ENCODE measurements around the gene ANO4. TPM values are rescaled to one million over a fixed set of nuclear protein-coding genes. Genes with fewer than 3 reads are reported as not detected.
"Not testable (repeated sequence)": the region's sequence is repeated elsewhere in the genome, so short reads cannot be mapped to it uniquely, and the experiment has no call there.

Gene ANO4
- total RNA-seq, 1 donor from 2014 or later: not detected

DNA sequence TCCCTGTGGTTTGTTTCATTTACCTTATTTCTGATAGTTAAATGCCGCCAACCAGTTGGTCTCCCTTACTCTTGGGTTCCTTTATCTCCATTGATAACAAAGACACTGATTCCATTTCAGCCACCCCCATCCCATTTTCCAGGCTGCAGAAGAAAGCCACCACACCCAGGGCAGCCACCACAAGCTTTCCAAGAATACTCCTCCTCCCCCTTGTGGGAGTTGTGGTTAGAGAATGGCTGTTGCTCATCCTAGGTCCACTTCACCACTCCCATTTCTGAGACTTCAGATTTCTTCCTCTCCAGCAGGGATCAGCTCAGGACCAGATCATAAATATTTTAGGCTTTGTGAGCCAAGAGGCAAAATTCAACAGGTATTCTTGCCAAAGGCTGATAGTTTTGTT, 73.9 kb downstream of the ANO4 start:
- intact Hi-C loops (cut with micrococcal nuclease): no loop called here

- intact Hi-C loops (cut with micrococcal nuclease): no loop called here
Observed at GRCh38 chr12:100871195-100871734, 76.7 kb downstream of the ANO4 start.

DNA sequence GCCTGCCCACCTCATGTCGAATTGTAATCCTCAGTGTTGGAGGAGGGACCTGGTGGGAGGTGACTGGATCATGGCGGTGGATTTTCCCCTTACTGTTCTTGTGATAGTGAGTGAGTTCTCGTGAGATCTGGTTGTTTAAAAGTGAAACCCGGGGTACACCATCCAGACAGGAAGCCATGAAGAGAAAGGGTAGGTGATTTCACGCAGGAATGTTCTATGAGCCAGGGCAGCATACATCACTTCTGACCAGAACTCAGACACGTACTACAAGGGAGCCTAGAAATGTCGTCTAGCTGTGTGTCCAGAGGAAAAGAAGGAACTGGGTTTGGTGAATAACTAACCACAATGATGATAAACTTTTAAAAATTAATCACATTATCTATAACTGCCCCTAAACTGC, 80.6 kb downstream of the ANO4 start:
- intact Hi-C loops (cut with micrococcal nuclease): no loop called here

DNA sequence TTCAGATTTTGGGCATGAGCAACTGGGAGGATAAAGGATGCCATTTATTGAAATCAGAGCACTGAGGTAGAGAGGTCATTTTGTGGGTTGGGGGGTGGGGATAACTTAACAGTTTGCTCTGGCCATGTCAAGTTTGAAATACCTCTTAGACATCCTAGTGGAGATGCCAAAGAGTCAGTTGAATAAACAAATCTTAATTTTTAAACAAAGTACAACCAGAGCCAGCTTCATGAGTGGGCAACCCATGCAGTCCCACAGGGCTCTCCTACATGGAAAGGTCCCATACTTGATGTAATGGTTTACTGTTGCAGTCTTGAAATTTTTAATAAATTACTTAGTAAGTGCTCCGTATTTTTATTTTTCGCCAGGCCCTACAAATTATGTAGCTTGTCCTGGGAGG, 81.2 kb downstream of the ANO4 start:
- intact Hi-C loops (cut with micrococcal nuclease): no loop called here

DNA sequence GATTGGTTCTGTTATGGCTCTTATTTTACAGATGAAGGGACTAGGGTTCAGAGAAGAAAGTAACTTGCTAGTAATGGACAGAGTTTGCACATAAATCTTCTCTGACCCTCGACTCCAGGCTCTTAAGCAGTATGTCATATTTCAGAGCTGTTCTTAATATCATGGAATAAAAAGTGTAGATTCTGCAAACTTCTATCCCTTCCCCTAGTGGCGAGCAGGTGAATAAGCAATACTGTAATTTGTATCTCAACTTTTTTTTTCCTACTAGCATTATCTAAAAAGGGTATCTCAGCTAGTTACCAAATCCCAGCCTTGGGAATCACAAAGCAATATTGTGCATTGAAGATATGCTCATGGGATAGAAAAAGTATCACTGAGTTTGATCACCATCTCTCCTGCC, 83.2 kb downstream of the ANO4 start:
- intact Hi-C loops (cut with micrococcal nuclease): no loop called here

DNA sequence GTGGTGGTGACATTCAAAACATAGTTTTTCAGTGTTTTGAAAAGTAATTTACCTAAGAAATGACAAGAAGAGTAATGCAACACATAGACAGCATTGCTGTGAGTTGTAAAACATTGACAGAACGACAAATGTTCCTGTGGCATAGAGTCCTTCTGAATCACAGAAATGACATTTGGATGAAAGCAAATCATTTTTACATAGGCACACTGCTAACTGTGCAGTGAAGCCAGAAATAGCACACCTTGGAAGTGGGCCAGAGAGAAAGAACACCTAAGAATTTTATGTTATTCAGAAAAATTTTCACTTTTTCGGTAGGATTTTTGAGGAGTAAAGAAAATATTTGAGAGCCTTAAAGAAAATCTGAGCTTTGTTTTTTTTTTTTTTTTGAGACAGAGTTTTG, 100.6 kb downstream of the ANO4 start:
- intact Hi-C loops (cut with micrococcal nuclease): no loop called here

- intact Hi-C loops (cut with micrococcal nuclease): no loop called here
Observed at GRCh38 chr12:100896192-100896591, 101.6 kb downstream of the ANO4 start.

DNA sequence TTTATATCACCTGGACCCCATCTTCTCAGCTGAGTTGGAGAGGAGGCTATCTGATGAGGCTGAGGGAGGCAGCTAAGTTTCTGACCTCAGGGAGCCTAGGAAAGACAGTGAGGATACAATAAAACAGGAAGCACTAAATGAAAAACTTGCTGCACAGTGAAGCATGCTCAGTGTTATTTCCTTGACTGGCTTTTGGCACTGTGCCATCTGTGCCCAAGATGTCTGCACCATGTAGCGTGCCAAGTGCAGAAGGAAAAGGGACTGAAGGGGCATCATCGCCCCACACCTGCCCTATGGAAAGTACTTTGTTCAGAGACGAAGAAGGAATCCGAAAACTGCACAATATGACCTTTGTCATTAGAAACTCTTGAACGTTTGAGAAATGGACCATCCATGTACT, 102.7 kb downstream of the ANO4 start:
- intact Hi-C loops (cut with micrococcal nuclease): no loop called here

DNA sequence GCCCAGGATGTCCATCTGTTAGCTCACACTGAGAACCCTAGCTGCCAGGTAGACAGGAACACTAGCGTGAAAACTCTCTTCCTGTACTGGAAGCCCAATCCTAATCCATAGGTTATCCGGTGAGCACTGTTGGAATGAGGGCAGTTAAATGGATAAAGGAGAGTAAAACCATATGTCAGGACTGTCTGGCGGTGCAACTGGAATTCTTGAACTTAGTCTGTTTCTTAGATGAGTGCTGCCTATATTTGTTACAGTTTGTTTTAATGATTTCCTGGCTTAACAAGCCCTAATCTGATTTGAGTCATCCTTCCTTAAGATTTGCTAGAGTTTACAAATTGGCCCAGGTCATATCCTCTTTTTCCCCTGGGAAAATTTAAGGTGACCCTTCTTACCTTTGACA, 104.7 kb downstream of the ANO4 start:
- intact Hi-C loops (cut with micrococcal nuclease): no loop called here

DNA sequence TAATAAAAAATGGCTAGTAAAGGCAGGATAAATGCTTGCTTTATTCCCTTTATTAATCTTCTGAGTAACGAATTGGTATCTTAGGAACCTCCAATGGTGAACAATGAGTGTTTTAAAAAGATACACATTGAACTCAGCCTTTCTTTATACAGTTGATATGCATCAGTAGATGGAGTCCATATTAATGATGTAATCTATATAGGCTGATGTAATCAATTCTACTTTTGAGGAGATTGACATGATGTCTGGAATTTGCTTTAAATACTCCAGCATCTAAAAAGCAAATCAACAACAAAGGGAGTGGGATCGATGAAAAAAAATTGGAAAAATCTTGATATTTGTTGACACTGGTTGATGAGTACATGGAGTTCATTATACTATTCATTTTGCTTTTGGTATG, 106.2 kb downstream of the ANO4 start:
- intact Hi-C loops (cut with micrococcal nuclease): no loop called here

- intact Hi-C loops (cut with micrococcal nuclease): no loop called here
Observed at GRCh38 chr12:100901266-100901665, 106.7 kb downstream of the ANO4 start.

DNA sequence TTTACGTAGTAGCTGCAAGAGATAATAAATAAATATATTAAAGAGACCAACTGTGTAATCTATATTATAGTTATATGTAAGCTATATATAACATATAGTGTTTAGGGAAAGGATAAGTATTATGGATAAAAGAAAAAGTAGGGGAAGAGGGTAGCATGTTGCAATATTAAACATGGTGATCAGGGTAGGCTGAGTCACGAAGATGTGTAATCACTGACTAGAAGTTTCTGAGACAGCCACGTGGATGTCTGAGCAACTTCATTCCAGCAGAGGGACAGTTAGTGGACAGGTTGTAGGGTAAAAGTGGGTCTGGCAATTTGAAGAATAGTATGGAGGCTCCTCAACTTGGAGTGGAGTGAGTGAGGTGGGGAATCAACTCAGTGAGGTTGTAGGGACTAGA, 109.7 kb downstream of the ANO4 start:
- intact Hi-C loops (cut with micrococcal nuclease): no loop called here

- intact Hi-C loops (cut with micrococcal nuclease): no loop called here
Observed at GRCh38 chr12:100908501-100908900, 113.9 kb downstream of the ANO4 start.

DNA sequence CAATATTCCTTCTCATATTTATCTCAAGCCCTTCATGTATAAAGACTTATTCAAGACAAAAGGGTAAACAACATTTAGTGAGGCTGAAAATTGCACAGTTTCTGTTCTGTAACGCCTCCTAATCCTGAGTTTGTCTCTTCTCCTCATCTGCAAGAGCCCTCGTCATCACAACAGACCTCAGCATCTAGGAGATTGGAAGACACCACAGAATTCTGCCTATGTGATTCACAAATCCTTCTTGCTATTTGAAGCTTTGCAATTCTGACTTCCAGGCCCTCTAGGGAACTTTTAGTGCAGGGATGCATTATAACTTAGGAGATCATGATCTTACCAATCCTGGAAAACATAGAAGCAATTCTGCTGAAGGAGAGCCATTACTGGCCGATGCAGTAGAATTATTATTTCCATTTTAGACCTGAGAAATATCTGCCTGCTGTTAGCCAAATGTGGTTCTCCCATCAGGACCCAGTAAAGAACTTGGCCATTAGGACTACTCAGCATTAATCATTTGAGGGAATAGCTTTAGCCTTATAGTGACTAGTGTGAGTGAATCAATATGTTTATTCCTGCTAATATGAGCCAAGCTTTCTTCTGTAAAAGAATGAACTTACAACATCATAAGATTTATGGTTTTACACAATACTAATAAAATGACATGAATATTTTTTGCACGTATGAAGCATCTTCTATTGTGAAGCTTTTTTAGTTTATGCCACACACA, 119.5 kb downstream of the ANO4 start:
- intact Hi-C loops (cut with micrococcal nuclease): no loop called here

DNA sequence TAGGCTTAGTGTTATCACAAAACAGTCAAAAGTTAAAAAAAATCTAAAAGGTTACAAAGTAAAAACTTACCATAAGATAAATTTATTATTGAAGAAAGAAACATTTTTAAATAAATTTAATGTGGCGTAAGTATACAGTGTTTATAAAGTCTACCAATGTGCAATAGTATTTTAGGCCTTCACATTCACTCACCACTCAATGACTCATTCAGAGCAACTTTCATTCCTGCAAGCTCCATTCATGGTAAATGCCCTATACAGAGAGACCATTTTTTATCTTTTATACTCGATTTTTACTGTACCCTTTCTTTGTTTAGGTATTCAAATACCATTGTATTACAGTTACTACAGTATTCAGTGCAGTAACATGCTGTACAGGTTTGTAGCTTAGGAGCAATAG, 124.5 kb downstream of the ANO4 start:
- intact Hi-C loops (cut with micrococcal nuclease): no loop called here

GRCh38 chr12:100920493-100920892, 125.9 kb downstream of the ANO4 start:
- intact Hi-C loops (cut with micrococcal nuclease): no loop called here

GRCh38 chr12:100926669-100927248, 132.2 kb downstream of the ANO4 start:
- intact Hi-C loops (cut with micrococcal nuclease): no loop called here

DNA sequence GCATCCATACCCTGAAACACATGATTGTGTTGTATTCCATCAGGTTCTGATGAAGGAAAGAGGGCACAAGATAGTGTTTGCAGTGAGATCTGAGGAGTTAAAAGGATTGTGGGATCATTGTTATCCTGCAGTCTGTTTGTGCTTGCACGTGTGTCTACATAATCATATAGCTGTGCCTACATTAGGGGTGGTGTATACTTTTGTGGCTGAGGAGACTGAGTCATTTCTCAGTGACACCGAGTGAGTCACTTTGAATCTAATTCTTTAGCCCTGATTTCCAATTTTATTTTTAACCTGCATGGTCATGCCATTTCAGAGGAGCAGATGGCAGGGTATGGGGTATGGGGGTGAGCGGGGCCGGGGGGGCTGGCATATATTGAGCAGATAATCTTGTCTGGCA, 133.2 kb downstream of the ANO4 start:
- intact Hi-C loops (cut with micrococcal nuclease): no loop called here

GRCh38 chr12:100932571-100932970, 138.0 kb downstream of the ANO4 start:
- intact Hi-C loops (cut with micrococcal nuclease): no loop called here

- intact Hi-C loops (cut with micrococcal nuclease): not testable (repeated sequence)
Observed at GRCh38 chr12:100933531-100933930, 139.0 kb downstream of the ANO4 start.

DNA sequence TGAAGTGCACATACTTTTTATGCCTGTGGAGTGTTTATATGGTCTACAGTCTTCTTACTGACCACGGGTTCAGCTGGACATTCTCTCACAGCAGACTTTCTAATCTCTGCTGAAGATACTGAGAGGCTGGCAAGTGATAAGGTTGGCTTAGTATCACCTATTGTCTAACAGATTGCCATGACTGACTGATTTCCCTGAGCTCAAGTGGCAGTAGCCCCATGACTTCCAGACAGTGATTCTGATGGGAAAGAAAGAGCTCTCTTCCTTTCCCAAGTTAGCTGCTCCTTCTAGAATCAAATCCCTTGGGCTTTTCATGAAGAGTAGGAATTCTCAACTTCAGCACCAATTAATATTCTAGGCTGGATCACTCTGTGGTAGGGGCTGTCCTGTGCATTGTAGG, 141.4 kb downstream of the ANO4 start:
- intact Hi-C loops (cut with micrococcal nuclease): no loop called here

DNA sequence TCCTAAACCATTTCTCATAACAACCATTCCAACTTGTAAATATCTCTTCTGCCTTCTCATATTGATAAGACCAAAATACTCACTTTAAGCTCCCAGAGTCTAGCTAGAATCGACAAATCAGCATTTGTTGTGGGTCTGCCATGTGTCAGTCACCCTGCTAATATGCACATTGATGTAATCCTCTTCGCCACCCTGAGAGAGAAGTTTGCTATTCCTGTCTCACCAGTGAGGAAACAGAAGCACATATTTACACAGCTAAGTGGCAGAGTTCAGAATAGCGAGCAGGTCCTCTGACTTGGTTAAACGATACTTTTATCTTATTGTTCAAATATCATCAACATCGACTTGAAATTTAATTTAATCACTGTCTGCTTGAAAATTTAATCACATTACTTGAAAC, 142.1 kb downstream of the ANO4 start:
- intact Hi-C loops (cut with micrococcal nuclease): no loop called here

DNA sequence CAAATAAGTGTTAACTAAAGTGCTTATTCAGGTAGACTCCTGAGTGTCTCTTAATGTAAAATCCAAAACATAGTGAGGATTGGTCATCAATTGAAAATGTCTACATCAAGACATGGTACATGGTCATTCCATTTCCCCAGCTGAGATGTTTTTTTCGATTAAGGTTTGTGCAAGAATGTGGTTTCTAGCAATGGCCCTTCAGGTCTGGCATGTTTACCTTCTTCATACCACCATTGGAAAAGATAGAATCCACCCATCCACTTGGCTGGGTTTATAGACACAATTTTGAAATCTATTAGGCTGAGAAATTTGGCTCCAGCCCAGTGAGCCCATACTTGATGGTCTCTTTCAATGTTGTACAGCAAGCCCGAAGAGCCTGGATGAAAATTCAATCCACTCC, 145.9 kb downstream of the ANO4 start:
- intact Hi-C loops (cut with micrococcal nuclease): no loop called here
